Sigmoid colon (tissue), 4 donors: ENCODE measurements around the gene IRF2BPL.

Experiments used
- EP300 ChIP-seq, 4 donors: sonication (generic); formaldehyde crosslinking; IDR thresholded peaks; one replicate each; pipeline ENCODE4 v1.6.1; 2017; ENCODE audit warnings: antibody characterized with exemption in 4 of 4
- POLR2A ChIP-seq, 2 donors: fragments of 450-650 bp; IDR thresholded peaks; one replicate each; pipeline ENCODE4 v1.6.1; 2016; ENCODE audit warnings: antibody characterized with exemption in 2 of 2, mild to moderate bottlenecking in 2 of 2, moderate library complexity in 2 of 2
- POLR2AphosphoS5 ChIP-seq, 4 donors: sonication (generic); formaldehyde crosslinking; IDR thresholded peaks; one replicate each; pipeline ENCODE4 v1.6.1; 2017; ENCODE audit warnings: antibody characterized with exemption in 4 of 4
- TF ChIP-seq, protein P1 (sequence below), 4 experiments: fragments of 450-650 bp in 3 of 4; fragments of 200-600 bp in 1 of 4; IDR thresholded peaks; one replicate each; pipeline ENCODE4 v1.5.1; 2016 to 2019; ENCODE audit warnings: antibody characterized with exemption in 4 of 4, mild to moderate bottlenecking in 3 of 4, moderate library complexity in 2 of 4

GRCh38 chr14:77055981-77056380 is 27.5 kb upstream of the IRF2BPL start:
- TF ChIP-seq, protein P1, sequence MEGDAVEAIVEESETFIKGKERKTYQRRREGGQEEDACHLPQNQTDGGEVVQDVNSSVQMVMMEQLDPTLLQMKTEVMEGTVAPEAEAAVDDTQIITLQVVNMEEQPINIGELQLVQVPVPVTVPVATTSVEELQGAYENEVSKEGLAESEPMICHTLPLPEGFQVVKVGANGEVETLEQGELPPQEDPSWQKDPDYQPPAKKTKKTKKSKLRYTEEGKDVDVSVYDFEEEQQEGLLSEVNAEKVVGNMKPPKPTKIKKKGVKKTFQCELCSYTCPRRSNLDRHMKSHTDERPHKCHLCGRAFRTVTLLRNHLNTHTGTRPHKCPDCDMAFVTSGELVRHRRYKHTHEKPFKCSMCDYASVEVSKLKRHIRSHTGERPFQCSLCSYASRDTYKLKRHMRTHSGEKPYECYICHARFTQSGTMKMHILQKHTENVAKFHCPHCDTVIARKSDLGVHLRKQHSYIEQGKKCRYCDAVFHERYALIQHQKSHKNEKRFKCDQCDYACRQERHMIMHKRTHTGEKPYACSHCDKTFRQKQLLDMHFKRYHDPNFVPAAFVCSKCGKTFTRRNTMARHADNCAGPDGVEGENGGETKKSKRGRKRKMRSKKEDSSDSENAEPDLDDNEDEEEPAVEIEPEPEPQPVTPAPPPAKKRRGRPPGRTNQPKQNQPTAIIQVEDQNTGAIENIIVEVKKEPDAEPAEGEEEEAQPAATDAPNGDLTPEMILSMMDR (IDR thresholded peaks at IDR 0.05): no peak
- TF ChIP-seq POLR2A (IDR thresholded peaks at IDR 0.05) (no peak), EP300 (IDR thresholded peaks at IDR 0.05) (no peak), POLR2AphosphoS5 (IDR thresholded peaks at IDR 0.05) (no peak)
